GM12878 (cell line): ENCODE results near the gene FAM222B. TPM values are rescaled to one million over a fixed set of nuclear protein-coding genes. Genes with fewer than 3 reads are reported as not detected.
A peak's percentile ranks its signal among the peaks of the same experiment; 100 is the strongest.

ENCODE experiments used
- ASH2L ChIP-seq: fragments of 300-600, 200-600 bp; sonication (generic); IDR thresholded peaks from 2 replicates; pipeline ENCODE4 v1.6.1; 2017; ENCODE audit warnings: low read depth, mild to moderate bottlenecking, borderline replicate concordance
- BMI1 ChIP-seq: fragments of 450-650 bp; IDR thresholded peaks from 2 replicates; pipeline ENCODE4 v1.6.1; 2016; ENCODE audit warnings: mild to moderate bottlenecking, moderate library complexity, borderline replicate concordance
- BRCA1 ChIP-seq: IDR thresholded peaks from 2 replicates; pipeline ENCODE4 v1.6.1; 2011; ENCODE audit warnings: low read depth, low read length, improper control_type of control experiment
- EP300 ChIP-seq, 2 experiments: fragments of 150-350 bp in 1 of 2; IDR thresholded peaks; 2 replicates each; pipeline ENCODE4 v1.6.1; 2011 to 2012; ENCODE audit warnings: low read depth in 2 of 2, low read length in 2 of 2, borderline replicate concordance in 1 of 2, improper control_type of control experiment in 1 of 2, inconsistent platforms in 1 of 2; ENCODE audit not compliant: control insufficient read depth in 1 of 2
- IRF4 ChIP-seq: IDR thresholded peaks from 2 replicates; pipeline ENCODE4 v1.6.1; 2011; ENCODE audit warnings: low read depth, low read length
- JUNB ChIP-seq: IDR thresholded peaks from 2 replicates; pipeline ENCODE4 v1.6.1; 2016; ENCODE audit warnings: antibody characterized with exemption, mild to moderate bottlenecking
- KLF5 ChIP-seq: fragments of 450-650 bp; IDR thresholded peaks from 2 replicates; pipeline ENCODE4 v1.6.1; 2014; ENCODE audit warnings: mild to moderate bottlenecking; ENCODE audit not compliant: partially characterized antibody
- LARP7 ChIP-seq: fragments of 450-650 bp; IDR thresholded peaks from 2 replicates; pipeline ENCODE4 v1.6.1; 2017; ENCODE audit warnings: mild to moderate bottlenecking
- MYC ChIP-seq: IDR thresholded peaks from 2 replicates; pipeline ENCODE4 v1.6.1; 2011; ENCODE audit warnings: mild to moderate bottlenecking, low read length, moderate library complexity, inconsistent platforms; ENCODE audit not compliant: insufficient read depth, insufficient replicate concordance, insufficient read length, severe bottlenecking
- NBN ChIP-seq: fragments of 450-650 bp; IDR thresholded peaks from 2 replicates; pipeline ENCODE4 v1.6.1; 2016
- RFX5 ChIP-seq: IDR thresholded peaks from 2 replicates; pipeline ENCODE4 v1.6.1; 2011; ENCODE audit warnings: low read depth, low read length, improper control_type of control experiment
- SIN3A ChIP-seq: IDR thresholded peaks from 2 replicates; pipeline ENCODE4 v1.6.1; 2012; ENCODE audit warnings: low read depth, low read length, improper control_type of control experiment
- SREBF1 ChIP-seq: IDR thresholded peaks from 2 replicates; pipeline ENCODE4 v1.6.1; 2012; ENCODE audit warnings: mild to moderate bottlenecking, low read length
- polyA plus RNA-seq, 11 experiments: library from polyadenylated mRNA; depleted of rRNA in 4 of 11; unstranded in 6 of 11; stranded (reverse) in 5 of 11; fragments of >200 nt; fragmentation: Nextera tagmentation in 4 of 11; fragmentation: Illumina TruSeq in 1 of 11; extraction: Ambion mirVana in 4 of 11; extraction: Trizol in 1 of 11; gene quantifications; 1 replicate in 1 of 11; 2 replicates in 10 of 11; pipeline versions ENCODE4 v1.2.1 to v1.2.3, GENCODE V29; 2011 to 2016; ENCODE audit warnings: inconsistent platforms in 2 of 11, missing spikeins in 2 of 11, low read depth in 1 of 11
- total RNA-seq, 4 experiments: library from RNA; depleted of rRNA in 3 of 4; stranded (reverse); fragments of >200 nt in 3 of 4; fragmentation: Illumina TruSeq in 1 of 4; extraction: Trizol in 1 of 4; gene quantifications; 2 replicates each; pipeline versions ENCODE4 v1.2.1 to v1.2.3, GENCODE V29; 2013 to 2021
- TF ChIP-seq, protein P1 (sequence below): IDR thresholded peaks from 2 replicates; pipeline ENCODE4 v1.6.1; 2012; ENCODE audit warnings: low read depth, low read length, improper control_type of control experiment
- TF ChIP-seq, protein P2 (sequence below): IDR thresholded peaks from 2 replicates; pipeline ENCODE4 v1.6.1; 2012; ENCODE audit warnings: low read depth, low read length, improper control_type of control experiment
- TF ChIP-seq, protein P3 (sequence below): fragments of 450-650 bp; IDR thresholded peaks from 2 replicates; pipeline ENCODE4 v1.6.1; 2018; ENCODE audit warnings: mild to moderate bottlenecking, low read depth, moderate library complexity; ENCODE audit not compliant: partially characterized antibody
- TF ChIP-seq, protein P4 (sequence below): IDR thresholded peaks from 2 replicates; pipeline ENCODE4 v1.6.1; 2012; ENCODE audit warnings: low read length, inconsistent platforms
- TF ChIP-seq, protein P5 (sequence below): fragments of 150-350 bp; IDR thresholded peaks from 2 replicates; pipeline ENCODE4 v1.6.1; 2014; ENCODE audit warnings: mild to moderate bottlenecking, low read depth, low read length
- TF ChIP-seq, protein P6 (sequence below): fragments of 450-650 bp; IDR thresholded peaks from 2 replicates; pipeline ENCODE4 v1.6.1; 2017; ENCODE audit warnings: antibody characterized with exemption, mild to moderate bottlenecking, moderate library complexity

The FAM222B gene
- total and polyA plus RNA-seq, 10 of the 15 experiments (the other 5 are each of a cell fraction or from before 2014, with no cell fraction given): 2.8 to 18.3 (median 6.4) TPM

DNA sequence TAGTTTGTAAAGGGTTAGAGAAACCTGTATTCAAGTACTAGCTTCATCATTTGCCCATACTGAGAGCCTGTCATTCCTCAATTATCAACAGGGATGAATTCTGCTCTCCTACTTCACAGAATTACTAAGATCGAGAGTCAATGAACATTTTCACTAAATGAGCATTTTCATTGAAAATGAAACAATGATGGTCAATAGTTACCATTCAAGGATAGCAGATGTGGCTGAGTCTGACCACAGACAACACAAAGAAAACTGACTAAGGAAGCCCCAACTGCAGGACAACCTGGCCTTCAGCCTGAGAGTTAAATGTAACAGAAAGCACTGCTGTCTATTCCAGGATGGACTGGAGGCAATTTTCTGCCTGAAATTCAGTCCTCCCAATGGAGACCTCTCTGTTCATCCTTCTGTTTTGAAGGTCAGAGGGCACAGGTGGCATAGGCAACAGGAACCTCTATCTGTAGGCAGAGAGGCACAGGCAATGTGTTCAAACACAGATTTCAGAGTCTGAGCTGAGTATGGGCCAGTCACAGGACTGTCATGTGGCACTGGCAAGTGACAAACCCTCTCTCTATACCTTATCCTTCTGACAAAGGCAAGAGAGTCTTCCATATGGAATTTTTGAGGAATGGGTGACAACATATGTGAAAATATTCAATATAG, 79.3 kb downstream of the FAM222B start (continued):
- TF ChIP-seq RFX5 (no peak), BMI1 (no peak), BRCA1 (no peak), MYC (no peak), IRF4 (peak; percentile 67; the same call in 1 of the 2 replicates), NBN (no peak), LARP7 (peak; percentile 46; the same call in 1 of the 2 replicates), KLF5 (no peak), SREBF1 (no peak), ASH2L (no peak), SIN3A (no peak), JUNB (peak; percentile 89), EP300 (IDR thresholded peaks at IDR 0.05; ENCODE audit: borderline replicate concordance in 1 of 2, control insufficient read depth in 1 of 2, low read depth in 2 of 2, low read length in 2 of 2) (peak in 1 of 2 experiments; percentile 33; a peak in 1 of 4 replicates)
- TF ChIP-seq, protein P1, sequence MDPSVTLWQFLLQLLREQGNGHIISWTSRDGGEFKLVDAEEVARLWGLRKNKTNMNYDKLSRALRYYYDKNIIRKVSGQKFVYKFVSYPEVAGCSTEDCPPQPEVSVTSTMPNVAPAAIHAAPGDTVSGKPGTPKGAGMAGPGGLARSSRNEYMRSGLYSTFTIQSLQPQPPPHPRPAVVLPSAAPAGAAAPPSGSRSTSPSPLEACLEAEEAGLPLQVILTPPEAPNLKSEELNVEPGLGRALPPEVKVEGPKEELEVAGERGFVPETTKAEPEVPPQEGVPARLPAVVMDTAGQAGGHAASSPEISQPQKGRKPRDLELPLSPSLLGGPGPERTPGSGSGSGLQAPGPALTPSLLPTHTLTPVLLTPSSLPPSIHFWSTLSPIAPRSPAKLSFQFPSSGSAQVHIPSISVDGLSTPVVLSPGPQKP: no peak
- TF ChIP-seq, protein P2, sequence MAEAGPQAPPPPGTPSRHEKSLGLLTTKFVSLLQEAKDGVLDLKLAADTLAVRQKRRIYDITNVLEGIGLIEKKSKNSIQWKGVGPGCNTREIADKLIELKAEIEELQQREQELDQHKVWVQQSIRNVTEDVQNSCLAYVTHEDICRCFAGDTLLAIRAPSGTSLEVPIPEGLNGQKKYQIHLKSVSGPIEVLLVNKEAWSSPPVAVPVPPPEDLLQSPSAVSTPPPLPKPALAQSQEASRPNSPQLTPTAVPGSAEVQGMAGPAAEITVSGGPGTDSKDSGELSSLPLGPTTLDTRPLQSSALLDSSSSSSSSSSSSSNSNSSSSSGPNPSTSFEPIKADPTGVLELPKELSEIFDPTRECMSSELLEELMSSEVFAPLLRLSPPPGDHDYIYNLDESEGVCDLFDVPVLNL: no peak
- TF ChIP-seq, protein P3, sequence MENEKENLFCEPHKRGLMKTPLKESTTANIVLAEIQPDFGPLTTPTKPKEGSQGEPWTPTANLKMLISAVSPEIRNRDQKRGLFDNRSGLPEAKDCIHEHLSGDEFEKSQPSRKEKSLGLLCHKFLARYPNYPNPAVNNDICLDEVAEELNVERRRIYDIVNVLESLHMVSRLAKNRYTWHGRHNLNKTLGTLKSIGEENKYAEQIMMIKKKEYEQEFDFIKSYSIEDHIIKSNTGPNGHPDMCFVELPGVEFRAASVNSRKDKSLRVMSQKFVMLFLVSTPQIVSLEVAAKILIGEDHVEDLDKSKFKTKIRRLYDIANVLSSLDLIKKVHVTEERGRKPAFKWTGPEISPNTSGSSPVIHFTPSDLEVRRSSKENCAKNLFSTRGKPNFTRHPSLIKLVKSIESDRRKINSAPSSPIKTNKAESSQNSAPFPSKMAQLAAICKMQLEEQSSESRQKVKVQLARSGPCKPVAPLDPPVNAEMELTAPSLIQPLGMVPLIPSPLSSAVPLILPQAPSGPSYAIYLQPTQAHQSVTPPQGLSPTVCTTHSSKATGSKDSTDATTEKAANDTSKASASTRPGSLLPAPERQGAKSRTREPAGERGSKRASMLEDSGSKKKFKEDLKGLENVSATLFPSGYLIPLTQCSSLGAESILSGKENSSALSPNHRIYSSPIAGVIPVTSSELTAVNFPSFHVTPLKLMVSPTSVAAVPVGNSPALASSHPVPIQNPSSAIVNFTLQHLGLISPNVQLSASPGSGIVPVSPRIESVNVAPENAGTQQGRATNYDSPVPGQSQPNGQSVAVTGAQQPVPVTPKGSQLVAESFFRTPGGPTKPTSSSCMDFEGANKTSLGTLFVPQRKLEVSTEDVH: no peak
- TF ChIP-seq, protein P4, sequence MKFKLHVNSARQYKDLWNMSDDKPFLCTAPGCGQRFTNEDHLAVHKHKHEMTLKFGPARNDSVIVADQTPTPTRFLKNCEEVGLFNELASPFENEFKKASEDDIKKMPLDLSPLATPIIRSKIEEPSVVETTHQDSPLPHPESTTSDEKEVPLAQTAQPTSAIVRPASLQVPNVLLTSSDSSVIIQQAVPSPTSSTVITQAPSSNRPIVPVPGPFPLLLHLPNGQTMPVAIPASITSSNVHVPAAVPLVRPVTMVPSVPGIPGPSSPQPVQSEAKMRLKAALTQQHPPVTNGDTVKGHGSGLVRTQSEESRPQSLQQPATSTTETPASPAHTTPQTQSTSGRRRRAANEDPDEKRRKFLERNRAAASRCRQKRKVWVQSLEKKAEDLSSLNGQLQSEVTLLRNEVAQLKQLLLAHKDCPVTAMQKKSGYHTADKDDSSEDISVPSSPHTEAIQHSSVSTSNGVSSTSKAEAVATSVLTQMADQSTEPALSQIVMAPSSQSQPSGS: no peak
- TF ChIP-seq, protein P5, sequence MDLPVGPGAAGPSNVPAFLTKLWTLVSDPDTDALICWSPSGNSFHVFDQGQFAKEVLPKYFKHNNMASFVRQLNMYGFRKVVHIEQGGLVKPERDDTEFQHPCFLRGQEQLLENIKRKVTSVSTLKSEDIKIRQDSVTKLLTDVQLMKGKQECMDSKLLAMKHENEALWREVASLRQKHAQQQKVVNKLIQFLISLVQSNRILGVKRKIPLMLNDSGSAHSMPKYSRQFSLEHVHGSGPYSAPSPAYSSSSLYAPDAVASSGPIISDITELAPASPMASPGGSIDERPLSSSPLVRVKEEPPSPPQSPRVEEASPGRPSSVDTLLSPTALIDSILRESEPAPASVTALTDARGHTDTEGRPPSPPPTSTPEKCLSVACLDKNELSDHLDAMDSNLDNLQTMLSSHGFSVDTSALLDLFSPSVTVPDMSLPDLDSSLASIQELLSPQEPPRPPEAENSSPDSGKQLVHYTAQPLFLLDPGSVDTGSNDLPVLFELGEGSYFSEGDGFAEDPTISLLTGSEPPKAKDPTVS: no peak
- TF ChIP-seq, protein P6, sequence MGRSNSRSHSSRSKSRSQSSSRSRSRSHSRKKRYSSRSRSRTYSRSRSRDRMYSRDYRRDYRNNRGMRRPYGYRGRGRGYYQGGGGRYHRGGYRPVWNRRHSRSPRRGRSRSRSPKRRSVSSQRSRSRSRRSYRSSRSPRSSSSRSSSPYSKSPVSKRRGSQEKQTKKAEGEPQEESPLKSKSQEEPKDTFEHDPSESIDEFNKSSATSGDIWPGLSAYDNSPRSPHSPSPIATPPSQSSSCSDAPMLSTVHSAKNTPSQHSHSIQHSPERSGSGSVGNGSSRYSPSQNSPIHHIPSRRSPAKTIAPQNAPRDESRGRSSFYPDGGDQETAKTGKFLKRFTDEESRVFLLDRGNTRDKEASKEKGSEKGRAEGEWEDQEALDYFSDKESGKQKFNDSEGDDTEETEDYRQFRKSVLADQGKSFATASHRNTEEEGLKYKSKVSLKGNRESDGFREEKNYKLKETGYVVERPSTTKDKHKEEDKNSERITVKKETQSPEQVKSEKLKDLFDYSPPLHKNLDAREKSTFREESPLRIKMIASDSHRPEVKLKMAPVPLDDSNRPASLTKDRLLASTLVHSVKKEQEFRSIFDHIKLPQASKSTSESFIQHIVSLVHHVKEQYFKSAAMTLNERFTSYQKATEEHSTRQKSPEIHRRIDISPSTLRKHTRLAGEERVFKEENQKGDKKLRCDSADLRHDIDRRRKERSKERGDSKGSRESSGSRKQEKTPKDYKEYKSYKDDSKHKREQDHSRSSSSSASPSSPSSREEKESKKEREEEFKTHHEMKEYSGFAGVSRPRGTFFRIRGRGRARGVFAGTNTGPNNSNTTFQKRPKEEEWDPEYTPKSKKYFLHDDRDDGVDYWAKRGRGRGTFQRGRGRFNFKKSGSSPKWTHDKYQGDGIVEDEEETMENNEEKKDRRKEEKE: no peak
